HUES64 (cell line): Measurements from ENCODE around the gene CYP27B1.
"Not testable (repeated sequence)": the region's sequence is repeated elsewhere in the genome, so short reads cannot be mapped to it uniquely, and the experiment has no call there.

ENCODE experiments used
- H3K27ac ChIP-seq: 2 replicates; pipeline ENCODE4 v1.7.0; 2013; ENCODE audit warnings: low read depth, low read length, inconsistent platforms
- H3K27me3 ChIP-seq: 2 replicates; pipeline ENCODE4 v1.6.1; 2013; ENCODE audit warnings: mild to moderate bottlenecking, low read length; ENCODE audit not compliant: insufficient read depth
- H3K36me3 ChIP-seq: 2 replicates; pipeline ENCODE4 v1.6.1; 2013; ENCODE audit warnings: mild to moderate bottlenecking, low read length; ENCODE audit not compliant: insufficient read depth
- H3K4me1 ChIP-seq: 2 replicates; pipeline ENCODE4 v1.6.1; 2013; ENCODE audit warnings: mild to moderate bottlenecking, low read length, moderate library complexity; ENCODE audit not compliant: insufficient read depth
- H3K4me3 ChIP-seq: 2 replicates; pipeline ENCODE4 v1.5.1; 2013; ENCODE audit warnings: mild to moderate bottlenecking, low read length, moderate library complexity
- H3K9ac ChIP-seq: 2 replicates; pipeline ENCODE4 v1.6.1; 2013; ENCODE audit warnings: mild to moderate bottlenecking, low read depth, low read length
- H3K9me3 ChIP-seq: 2 replicates; pipeline ENCODE4 v1.6.1; 2013; ENCODE audit warnings: low read depth, low read length; ENCODE audit not compliant: insufficient read depth
- WGBS: fragments of 150-250, 120-280 bp; methylation state at CpG from one replicate; pipeline ENCODE4 v1.1.7; 2013; ENCODE audit warnings: missing lambda C conversion rate; 5-methylcytosine and 5-hydroxymethylcytosine counted together

Gene CYP27B1

DNA sequence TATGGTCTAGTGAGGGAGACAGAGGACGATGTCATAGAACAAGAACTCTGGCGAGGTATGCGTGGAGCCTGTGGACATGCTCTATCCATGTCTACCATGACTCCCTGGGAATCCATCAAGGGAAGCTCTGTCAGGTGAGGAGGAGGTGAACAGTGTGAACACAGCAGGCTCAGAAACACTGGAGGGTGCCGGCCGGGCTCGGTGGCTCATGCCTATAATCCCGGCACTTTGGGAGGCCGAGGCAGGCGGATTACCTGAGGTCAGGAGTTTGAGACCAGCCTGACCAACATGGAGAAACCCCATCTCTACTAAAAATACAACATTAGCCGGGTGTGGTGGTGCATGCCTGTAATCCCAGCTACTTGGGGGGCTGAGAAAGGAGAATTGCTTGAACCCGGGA is 7.8 kb upstream of the CYP27B1 start:
- Histone ChIP-seq H3K36me3 (peaks cover 13% of the 10 kb centered on the region), H3K27me3 (peaks cover 11% of the 10 kb centered on the region)
- not testable (repeated sequence) for H3K9ac ChIP-seq, H3K9me3 ChIP-seq, H3K27ac ChIP-seq, H3K4me1 ChIP-seq, H3K4me3 ChIP-seq
- 94% methylated on average over 11 of the region's 11 CpGs for WGBS

DNA sequence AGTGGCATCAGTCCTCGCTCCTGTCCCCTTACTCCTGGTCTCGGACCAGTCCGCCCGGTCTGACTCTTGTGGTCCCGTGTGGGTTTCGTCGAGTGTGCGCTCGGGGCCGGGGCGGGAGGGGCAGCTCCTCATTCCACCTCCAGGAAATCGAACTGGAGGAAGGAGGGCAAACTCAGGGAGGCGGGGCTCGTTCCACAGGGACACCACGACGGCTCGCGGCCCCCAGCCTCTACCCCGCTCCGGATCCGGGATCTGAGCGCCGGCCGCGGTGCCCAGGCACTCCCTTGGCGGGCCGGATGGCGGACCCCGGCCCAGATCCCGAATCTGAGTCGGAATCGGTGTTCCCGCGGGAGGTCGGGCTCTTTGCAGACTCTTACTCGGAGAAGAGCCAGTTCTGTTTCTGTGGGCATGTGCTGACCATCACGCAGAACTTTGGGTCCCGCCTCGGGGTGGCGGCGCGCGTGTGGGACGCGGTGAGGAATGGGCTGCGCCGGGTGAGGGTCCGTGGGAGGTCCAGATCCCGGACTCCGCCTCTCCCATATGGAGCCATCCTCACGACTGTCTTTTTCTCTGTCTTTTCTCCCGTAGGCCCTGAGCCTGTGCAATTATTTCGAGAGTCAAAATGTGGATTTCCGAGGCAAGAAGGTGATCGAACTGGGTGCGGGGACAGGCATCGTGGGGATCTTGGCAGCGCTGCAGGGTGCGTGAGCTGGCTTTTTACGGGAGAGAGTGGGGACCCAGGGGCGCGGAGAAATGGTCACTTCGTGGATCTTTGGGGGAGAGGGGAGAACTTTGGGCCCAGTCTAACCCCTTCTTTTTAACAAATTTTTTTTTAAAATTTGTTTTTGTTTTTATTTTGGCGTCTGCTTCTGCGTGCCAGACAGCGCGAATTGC is 5.8 kb upstream of the CYP27B1 start, which contains the start of gene EEF1AKMT3:
Gene EEF1AKMT3, plus strand, starts transcription at position 186 of the 894 bp plus-strand sequence. Its CDS starts 111 bp downstream, at position 297.
- 6% methylated on average over 67 of the region's 67 CpGs for WGBS
- Histone ChIP-seq H3K9ac (peak within 1 kb of the TSS; percentile 97), H3K4me1 (peaks cover 9% of the 10 kb centered on the region; the same call in 1 of the 2 replicates), H3K9me3 (no peaks in the 10 kb centered on the region), H3K27ac (peak within 1 kb of the TSS; percentile 99), H3K27me3 (peaks cover 12% of the 10 kb centered on the region), H3K4me3 (peak within 1 kb of the TSS; percentile 76), H3K36me3 (peaks cover 33% of the 10 kb centered on the region)

DNA sequence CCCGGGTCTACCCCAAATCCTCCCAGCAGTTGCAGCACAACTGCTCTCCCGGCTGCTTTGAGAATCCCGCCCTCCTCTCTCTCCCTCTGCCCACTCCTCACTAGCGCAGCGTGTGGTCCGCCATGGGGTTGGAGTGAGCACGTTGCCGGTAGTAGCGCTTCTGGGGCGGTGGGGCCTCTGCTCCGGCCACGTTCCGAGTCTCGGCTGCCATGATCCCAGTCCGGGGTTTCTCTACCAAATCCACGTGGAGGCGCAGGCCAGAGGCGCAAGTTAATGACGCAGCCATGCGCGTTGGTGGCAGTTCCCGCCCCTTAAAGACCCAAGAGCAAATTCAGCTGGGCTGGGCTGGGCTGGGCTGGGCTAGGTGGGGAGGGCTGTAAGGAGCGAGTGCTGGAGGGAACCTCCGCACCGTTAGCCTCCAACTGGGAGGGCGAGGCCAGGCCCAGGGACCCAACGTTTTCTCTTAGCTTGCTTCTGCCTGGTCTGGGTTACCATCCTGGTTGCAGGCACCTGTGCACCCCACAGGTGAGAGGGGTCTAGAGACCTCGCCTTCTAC is 5.1 kb upstream of the CYP27B1 start, which contains the start of gene METTL1:
Gene METTL1, minus strand, starts transcription at position 233 of the 556 bp plus-strand sequence. Its CDS starts 22 bp downstream, at position 211.
- H3K9me3 ChIP-seq = no peaks in the 10 kb centered on the region
- H3K36me3 ChIP-seq = peaks cover 33% of the 10 kb centered on the region
- H3K9ac ChIP-seq = peak within 1 kb of the TSS; percentile 97
- H3K4me1 ChIP-seq = peaks cover 13% of the 10 kb centered on the region
- H3K4me3 ChIP-seq = peak within 1 kb of the TSS; percentile 76
- peak within 1 kb of the TSS; percentile 99 for H3K27ac ChIP-seq
- peaks cover 20% of the 10 kb centered on the region for H3K27me3 ChIP-seq
- WGBS = under 1% methylated on average over 28 of the region's 28 CpGs

DNA sequence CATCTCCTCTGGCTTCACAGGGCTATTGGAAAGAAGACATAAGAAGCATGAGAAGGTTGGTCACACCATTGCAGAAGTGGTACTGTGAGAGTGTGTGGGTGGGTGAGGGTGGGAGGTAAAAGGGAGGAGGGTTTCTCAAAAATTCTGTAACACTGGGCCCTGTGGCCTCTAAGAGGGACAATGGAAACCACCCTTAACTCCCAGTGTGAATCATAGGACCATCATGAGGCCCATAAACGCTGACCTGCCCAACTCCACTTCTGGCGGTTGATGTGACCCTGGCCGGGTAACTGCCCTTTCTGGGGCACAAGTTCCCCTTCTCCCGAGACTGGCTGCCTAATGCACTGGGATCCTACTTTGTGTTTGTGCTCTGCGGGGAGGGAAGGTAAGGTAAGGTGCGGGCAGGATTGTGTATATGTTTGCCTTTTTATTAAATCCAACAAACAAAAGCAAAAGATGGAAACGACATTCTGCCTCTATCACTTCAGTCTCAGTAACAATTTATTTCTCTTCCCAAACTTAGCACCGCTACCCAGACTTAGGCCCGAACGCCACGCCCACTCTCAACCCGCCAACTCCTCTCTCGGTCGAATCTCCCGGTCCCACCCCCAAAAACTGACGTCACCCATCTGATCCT is 4.5 kb upstream of the CYP27B1 start:
- WGBS = 2% methylated on average over 14 of the region's 16 CpGs
- Histone ChIP-seq H3K9ac (peak overlapping the region; percentile 97), H3K36me3 (peaks cover 33% of the 10 kb centered on the region), H3K4me1 (peaks cover 16% of the 10 kb centered on the region), H3K9me3 (no peaks in the 10 kb centered on the region), H3K4me3 (peak overlapping the region; percentile 76), H3K27me3 (peaks cover 26% of the 10 kb centered on the region), H3K27ac (peak overlapping the region; percentile 99)

DNA sequence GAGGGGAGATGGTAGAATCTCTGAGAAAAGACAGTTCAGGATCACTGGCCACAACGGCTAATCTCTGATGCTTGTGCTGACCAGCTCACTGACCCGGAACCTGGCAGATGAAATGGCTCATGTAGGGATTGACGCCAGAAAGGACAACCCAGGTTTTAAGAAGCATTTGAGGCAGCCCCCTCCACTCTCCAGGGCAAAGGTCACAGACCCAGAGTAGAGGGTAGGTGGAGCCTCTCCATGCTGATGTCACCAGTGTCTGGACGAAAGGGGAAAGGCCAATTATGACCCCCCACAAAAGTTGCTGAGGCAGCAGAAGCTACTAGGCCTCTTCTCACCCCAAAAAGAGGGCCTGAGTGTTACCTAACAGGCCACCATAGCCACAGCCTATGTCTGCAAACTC is 3.9 kb upstream of the CYP27B1 start:
- Histone ChIP-seq H3K9me3 (no peaks in the 10 kb centered on the region), H3K27me3 (peaks cover 32% of the 10 kb centered on the region), H3K36me3 (peaks cover 33% of the 10 kb centered on the region), H3K9ac (no peak overlapping the region), H3K4me3 (peak overlapping the region; percentile 76; the same call in 1 of the 2 replicates), H3K4me1 (peaks cover 17% of the 10 kb centered on the region), H3K27ac (no peak overlapping the region)
- 91% methylated on average over 4 of the region's 4 CpGs for WGBS

DNA sequence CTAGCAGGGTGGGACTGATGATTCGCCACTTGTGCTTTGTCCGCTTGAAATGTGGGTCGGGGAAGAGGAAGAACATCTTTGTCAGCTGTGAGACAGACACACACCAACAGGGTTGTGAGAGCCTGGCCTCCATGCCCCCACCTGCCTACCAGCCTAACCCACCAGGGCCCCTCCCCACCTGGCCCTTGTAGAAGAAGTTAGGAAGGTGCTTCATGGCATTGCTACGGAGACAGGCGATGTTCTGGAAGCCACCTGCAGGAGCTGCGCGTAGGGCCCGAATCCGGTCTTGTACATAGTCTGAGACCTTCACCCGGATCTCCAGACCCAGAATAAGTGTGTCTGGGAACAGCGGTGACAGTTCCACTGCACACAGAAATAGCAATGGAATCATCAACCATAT is 2.7 kb upstream of the CYP27B1 start:
- H3K4me1 ChIP-seq = peaks cover 17% of the 10 kb centered on the region
- H3K9ac ChIP-seq = no peak overlapping the region
- no peak overlapping the region for H3K4me3 ChIP-seq
- no peaks in the 10 kb centered on the region for H3K9me3 ChIP-seq
- 96% methylated on average over 11 of the region's 11 CpGs for WGBS
- peaks cover 43% of the 10 kb centered on the region for H3K27me3 ChIP-seq
- no peak overlapping the region for H3K27ac ChIP-seq
- peaks cover 33% of the 10 kb centered on the region for H3K36me3 ChIP-seq

DNA sequence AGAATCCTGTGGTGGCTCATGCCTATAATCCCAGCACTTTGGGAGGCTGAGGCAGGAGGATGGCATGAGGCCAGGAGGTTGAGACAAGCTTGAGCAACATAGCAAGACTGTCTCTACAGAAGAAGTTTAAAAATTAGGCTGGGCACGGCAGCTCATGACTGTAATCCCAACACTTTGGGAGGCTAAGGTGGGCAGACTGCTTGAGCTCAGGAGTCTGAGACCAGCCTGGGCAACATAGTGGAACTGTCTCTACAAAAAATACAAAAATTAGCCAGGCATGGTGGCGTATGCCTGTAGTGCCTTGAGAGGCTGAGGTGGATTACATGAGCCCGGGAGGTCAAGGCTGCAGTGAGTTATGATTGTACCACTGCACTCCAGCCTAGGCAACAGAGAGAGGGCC is 998 bp upstream of the CYP27B1 start:
- WGBS = 92% methylated on average over 3 of the region's 3 CpGs
- H3K4me3 ChIP-seq = no peak overlapping the region
- H3K4me1 ChIP-seq = peaks cover 15% of the 10 kb centered on the region
- H3K9ac ChIP-seq = no peak overlapping the region
- peaks cover 33% of the 10 kb centered on the region for H3K36me3 ChIP-seq
- H3K9me3 ChIP-seq = no peaks in the 10 kb centered on the region
- H3K27me3 ChIP-seq = peaks cover 50% of the 10 kb centered on the region
- no peak overlapping the region for H3K27ac ChIP-seq

DNA sequence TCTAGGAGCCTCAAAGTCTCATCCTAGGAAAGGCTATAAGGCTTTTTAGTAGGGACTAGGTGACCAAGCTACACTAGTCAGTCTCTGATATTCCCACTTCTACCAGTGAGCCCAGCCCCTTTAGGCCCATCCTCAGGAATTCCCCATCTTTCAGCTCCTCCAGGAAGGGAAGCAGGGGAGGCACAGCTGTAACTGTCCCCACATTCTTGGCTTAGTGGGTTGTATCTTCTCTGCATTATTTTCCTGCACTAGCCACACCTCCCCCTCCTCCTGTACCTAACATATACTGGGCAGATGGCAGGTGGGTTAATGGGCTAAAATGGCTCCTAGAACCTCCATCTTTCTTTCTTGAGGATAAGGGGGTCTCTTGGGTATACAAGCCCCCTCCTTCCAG is 424 bp upstream of the CYP27B1 start:
- Histone ChIP-seq H3K9ac (no peak overlapping the region), H3K36me3 (peaks cover 33% of the 10 kb centered on the region), H3K4me3 (peak overlapping the region; percentile 56; the same call in 1 of the 2 replicates), H3K27ac (peak overlapping the region; percentile 32; the same call in 1 of the 2 replicates), H3K27me3 (peaks cover 55% of the 10 kb centered on the region), H3K9me3 (no peaks in the 10 kb centered on the region), H3K4me1 (peaks cover 15% of the 10 kb centered on the region)

DNA sequence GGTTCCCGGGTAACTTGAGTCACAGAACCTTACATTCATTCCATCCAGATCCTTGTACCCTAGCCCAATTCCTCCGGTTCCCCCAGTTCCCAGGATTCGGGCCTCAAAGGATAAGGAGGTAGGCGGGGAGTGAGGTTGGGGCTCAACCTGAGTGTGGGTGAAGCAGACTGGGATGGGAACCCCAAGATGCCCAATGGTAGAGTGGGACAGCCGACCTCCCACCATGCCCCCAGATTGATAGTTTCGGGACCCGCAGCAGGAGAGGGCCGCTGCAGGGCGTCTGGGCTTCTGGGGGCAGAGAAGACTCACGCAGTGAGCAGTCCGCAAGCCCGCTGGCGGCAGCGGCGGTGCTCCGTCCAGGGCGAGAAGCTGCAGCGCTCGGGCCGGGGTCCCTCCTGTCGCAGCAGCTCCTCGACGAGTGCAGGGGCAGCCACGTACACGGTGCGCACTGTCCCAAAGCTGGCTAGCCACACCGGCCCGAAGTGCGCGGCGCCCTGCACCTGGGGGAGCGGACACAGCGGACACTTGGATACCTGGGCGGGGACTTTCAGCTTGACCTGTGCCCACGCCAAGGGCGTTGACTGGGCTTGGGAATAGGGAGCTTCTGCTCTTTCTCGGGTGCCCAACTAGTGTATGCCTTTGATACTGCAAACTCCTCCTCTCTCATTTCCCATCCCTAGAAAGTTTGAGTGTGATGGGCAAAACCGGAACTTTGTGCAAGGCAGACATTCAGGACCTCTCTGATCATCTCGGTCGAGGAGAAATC is 997 bp downstream of the CYP27B1 start:
- H3K4me3 ChIP-seq = peak overlapping the region; percentile 56

DNA sequence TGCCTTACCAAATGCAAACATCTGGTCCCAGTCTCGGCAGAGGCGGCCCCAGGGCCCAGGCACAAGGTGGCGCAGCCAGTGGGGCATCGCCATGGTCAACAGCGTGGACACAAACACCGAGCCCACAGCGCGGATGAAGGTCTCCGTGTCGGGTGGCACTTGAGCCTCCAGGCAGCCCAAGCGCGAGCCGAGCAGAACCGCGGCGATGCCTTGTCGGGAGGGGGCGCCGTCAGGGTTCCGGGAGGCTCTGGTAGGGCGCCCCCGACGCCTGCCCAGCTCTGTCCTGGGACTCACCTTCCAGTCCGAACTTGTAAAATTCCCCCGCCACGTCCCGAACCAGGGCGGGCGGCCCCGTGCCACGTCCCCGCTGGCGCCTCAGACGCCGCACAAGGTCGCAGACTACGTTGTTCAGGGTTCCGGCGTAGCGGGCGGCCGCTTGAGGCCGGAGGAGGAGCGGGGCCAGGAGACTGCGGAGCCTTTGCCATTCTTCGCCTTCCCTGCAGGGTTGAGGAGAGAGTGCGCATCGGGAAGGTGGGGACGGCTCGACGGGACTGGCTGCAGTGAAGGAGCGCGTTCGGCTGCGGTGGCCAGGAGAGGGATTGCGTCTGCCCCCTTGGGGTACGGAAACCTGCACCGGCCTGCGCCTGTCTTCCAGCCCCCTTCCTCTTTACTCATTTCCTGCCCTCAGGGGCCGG is 1.7 kb downstream of the CYP27B1 start:
- Histone ChIP-seq H3K27ac (no peak overlapping the region), H3K4me3 (peak overlapping the region; percentile 56), H3K4me1 (peaks cover 9% of the 10 kb centered on the region), H3K27me3 (peaks cover 59% of the 10 kb centered on the region), H3K9ac (peak overlapping the region; percentile 11), H3K9me3 (no peaks in the 10 kb centered on the region), H3K36me3 (peaks cover 24% of the 10 kb centered on the region)
- WGBS = 1% methylated on average over 60 of the region's 60 CpGs

More for the DNA sequence above, 997 bp downstream of the CYP27B1 start:
- Histone ChIP-seq H3K9me3 (no peaks in the 10 kb centered on the region), H3K9ac (no peak overlapping the region; the same call in 1 of the 2 replicates), H3K36me3 (peaks cover 31% of the 10 kb centered on the region), H3K27me3 (peaks cover 59% of the 10 kb centered on the region), H3K4me1 (peaks cover 10% of the 10 kb centered on the region), H3K27ac (no peak overlapping the region)
- 4% methylated on average over 40 of the region's 40 CpGs for WGBS
